T-cell (primary cell): ENCODE results near the gene PACSIN3. TPM values are rescaled to one million over a fixed set of nuclear protein-coding genes. Genes with fewer than 3 reads are reported as not detected.

Experiments used
- ATAC-seq, 4 experiments: fragments of 200-7000 bp in 3 of 4; fragments of 150-1000 bp in 1 of 4; cut with Tn5 transposase; replicated peaks in 1 of 4; 1 replicate in 3 of 4; 2 replicates in 1 of 4; pipeline ENCODE4 v1.10.0; 2021; ENCODE audit warnings: moderate library complexity in 3 of 4, mild to moderate bottlenecking in 2 of 4, moderate number of reproducible peaks in 1 of 4
- CTCF ChIA-PET, 2 donors: fragments of 300-600 bp; sonication (Branson Sonifier 250); formaldehyde crosslinking; loops; one replicate each; lab custom pipeline; 2022; ENCODE audit warnings: antibody characterized with exemption in 2 of 2; lab: Charles Lee
- POLR2A ChIA-PET, 2 donors: fragments of 300-600 bp; sonication (Branson Sonifier 250); formaldehyde crosslinking; loops; one replicate each; lab custom pipeline; 2022; ENCODE audit warnings: antibody characterized with exemption in 2 of 2; lab: Charles Lee
- DNase-seq, 35 experiments: peaks; one replicate each; pipeline versions ENCODE4 v3.0.0 to v3.0.0-alpha.2; 2013 to 2023
- H3K27ac ChIP-seq: one replicate; pipeline ENCODE4 v1.5.1; 2013; ENCODE audit warnings: low read length
- H3K27me3 ChIP-seq, 2 experiments: replicated peaks in 1 of 2; 1 replicate in 1 of 2; 2 replicates in 1 of 2; pipeline versions ENCODE4 v1.6.1 to v1.7.0; 2013; ENCODE audit warnings: low read length in 1 of 2, mixed read lengths in 1 of 2; ENCODE audit not compliant: control insufficient read depth in 2 of 2, insufficient read depth in 2 of 2; ENCODE audit errors: extremely low read depth in 1 of 2
- H3K36me3 ChIP-seq, 2 donors: 1 replicate in 1 of 2; 2 replicates in 1 of 2; pipeline versions ENCODE4 v1.6.1 to v1.7.0; 2013; ENCODE audit warnings: low read length in 1 of 2; ENCODE audit not compliant: control insufficient read depth in 2 of 2, insufficient read depth in 1 of 2; ENCODE audit errors: extremely low read depth in 1 of 2
- H3K4me1 ChIP-seq, 2 experiments: 1 replicate in 1 of 2; 2 replicates in 1 of 2; pipeline versions ENCODE4 v1.6.1 to v1.7.0; 2013; ENCODE audit warnings: low read length in 2 of 2, mixed read lengths in 1 of 2; ENCODE audit not compliant: insufficient read depth in 2 of 2, control insufficient read depth in 1 of 2; ENCODE audit errors: extremely low read depth in 1 of 2
- H3K4me3 ChIP-seq, 2 donors: 1 replicate in 1 of 2; 2 replicates in 1 of 2; pipeline versions ENCODE4 v1.5.1 to v1.7.0; 2013; ENCODE audit warnings: mild to moderate bottlenecking in 2 of 2, low read length in 1 of 2, moderate library complexity in 1 of 2; ENCODE audit not compliant: control insufficient read depth in 1 of 2; ENCODE audit errors: extremely low read depth in 1 of 2
- H3K9me3 ChIP-seq: 2 replicates; pipeline ENCODE4 v1.7.0; 2013
- H3K27ac Mint-ChIP-seq, 2 donors: one replicate each; pipeline ENCODE4 v1.8.0; 2020 to 2021; ENCODE audit warnings: mild to moderate bottlenecking in 2 of 2, mixed read lengths in 2 of 2
- H3K27me3 Mint-ChIP-seq, 2 donors: one replicate each; pipeline ENCODE4 v1.8.0; 2021 to 2022; ENCODE audit warnings: mixed read lengths in 2 of 2
- H3K36me3 Mint-ChIP-seq: one replicate; pipeline ENCODE4 v1.8.0; 2021; ENCODE audit warnings: mixed read lengths
- H3K4me1 Mint-ChIP-seq, 3 donors: one replicate each; pipeline ENCODE4 v1.8.0; 2020 to 2022; ENCODE audit warnings: mixed read lengths in 3 of 3, mild to moderate bottlenecking in 1 of 3
- H3K4me3 Mint-ChIP-seq, 3 donors: one replicate each; pipeline ENCODE4 v1.8.0; 2020 to 2022; ENCODE audit warnings: mild to moderate bottlenecking in 3 of 3, mixed read lengths in 3 of 3, moderate library complexity in 3 of 3
- H3K9me3 Mint-ChIP-seq, 3 donors: one replicate each; pipeline ENCODE4 v1.8.0; 2020 to 2022; ENCODE audit warnings: mixed read lengths in 3 of 3
- WGBS: methylation state at CpG from one replicate; pipeline ENCODE4 v1.1.5; 2013; ENCODE audit warnings: missing lambda C conversion rate; ENCODE audit not compliant: insufficient coverage; 5-methylcytosine and 5-hydroxymethylcytosine counted together
- total RNA-seq, 35 experiments: library from RNA in 6 of 35; stranded (reverse) in 6 of 35; fragments of 120-200 nt in 1 of 35; gene quantifications; one replicate each; pipeline versions ENCODE4 v1.2.1 to v1.2.4 and lab custom pipeline; 2013 to 2026

Gene PACSIN3
- total RNA-seq, 5 donors from 2014 or later (not counting 1 experiment from before 2014, with no cell fraction given) = 0.49 to 1.9 (median 1.4) TPM; not detected in 1

DNA sequence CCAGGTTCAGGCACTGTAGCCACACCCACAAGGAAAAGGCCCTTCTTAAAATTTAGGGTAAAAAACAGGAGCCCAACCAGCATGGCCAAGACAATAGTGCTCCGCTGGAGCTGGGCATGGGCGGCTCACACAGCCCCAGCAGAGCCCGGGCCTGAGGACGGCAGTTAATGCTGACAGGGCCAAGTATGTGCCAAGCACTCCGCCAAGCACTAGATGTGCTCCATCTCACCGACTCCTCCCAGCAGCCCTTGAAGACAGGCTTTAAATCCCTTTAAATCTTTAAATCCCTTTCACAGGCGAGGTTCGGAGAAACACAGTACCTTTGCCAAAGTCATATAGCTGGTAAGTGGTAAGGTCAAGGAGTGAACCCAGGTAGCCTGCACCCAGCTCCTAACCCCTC, 14.4 kb downstream of the PACSIN3 start:
- H3K27ac ChIP-seq = no peak overlapping the region
- no peaks in the 10 kb centered on the region for H3K9me3 Mint-ChIP-seq
- H3K4me3 ChIP-seq = no peak overlapping the region
- no peak overlapping the region for H3K27ac Mint-ChIP-seq
- peaks cover 14 to 39% of the 10 kb centered on the region in 2 experiments for H3K4me1 ChIP-seq
- no peak overlapping the region for H3K4me3 Mint-ChIP-seq
- no peaks in the 10 kb centered on the region for H3K27me3 ChIP-seq
- H3K36me3 Mint-ChIP-seq = peaks cover 17% of the 10 kb centered on the region
- H3K36me3 ChIP-seq = peaks cover 10 to 71% of the 10 kb centered on the region in 2 donors
- ChIA-PET CTCF (interaction anchor here in 1 of 2 donors (0.6 to 1.2 kb wide), 3 partner anchors 9 to 100 kb away, joined by 3 to 5 read pairs (median 4); no protein-coding TSS in a partner anchor), POLR2A (interaction anchor here in 1 of 2 donors (0.5 kb wide), 1 partner anchor 109 kb away, joined by 3 read pairs; no protein-coding TSS in a partner anchor)
- WGBS = 72% methylated on average over 4 of the region's 8 CpGs
- DNase-seq = no peak
- no peak for ATAC-seq
- no peaks in the 10 kb centered on the region for H3K9me3 ChIP-seq
- peaks cover 41 to 45% (median 44%) of the 10 kb centered on the region in 3 donors for H3K4me1 Mint-ChIP-seq
- H3K27me3 Mint-ChIP-seq = no peaks in the 10 kb centered on the region

- no peaks in the 10 kb centered on the region for H3K9me3 Mint-ChIP-seq
- peaks cover 18% of the 10 kb centered on the region for H3K36me3 Mint-ChIP-seq
- Histone ChIP-seq H3K9me3 (no peaks in the 10 kb centered on the region), H3K36me3 (peaks cover 15 to 77% of the 10 kb centered on the region in 2 donors), H3K4me1 (peaks cover 14 to 36% of the 10 kb centered on the region in 2 experiments), H3K4me3 (no peak overlapping the region), H3K27me3 (no peaks in the 10 kb centered on the region), H3K27ac (no peak overlapping the region)
- no peak overlapping the region for H3K27ac Mint-ChIP-seq
- POLR2A ChIA-PET = interaction anchor here in 1 of 2 donors (0.5 kb wide), 1 partner anchor 110 kb away, joined by 3 read pairs; no protein-coding TSS in a partner anchor
- peaks cover 41 to 45% (median 42%) of the 10 kb centered on the region in 3 donors for H3K4me1 Mint-ChIP-seq
- CTCF ChIA-PET = interaction anchor here (1.1 to 1.2 kb wide), 3 partner anchors 8 to 202 kb away, joined by 3 to 4 read pairs (median 3); no protein-coding TSS in a partner anchor
- ATAC-seq (no peak), DNase-seq (no peak)
- 96% methylated on average over 15 of the region's 16 CpGs for WGBS
- no peaks in the 10 kb centered on the region for H3K27me3 Mint-ChIP-seq
- H3K4me3 Mint-ChIP-seq = no peak overlapping the region
These were observed 15.0 kb downstream of the PACSIN3 start for GRCh38 chr11:47171061-47171838.

DNA sequence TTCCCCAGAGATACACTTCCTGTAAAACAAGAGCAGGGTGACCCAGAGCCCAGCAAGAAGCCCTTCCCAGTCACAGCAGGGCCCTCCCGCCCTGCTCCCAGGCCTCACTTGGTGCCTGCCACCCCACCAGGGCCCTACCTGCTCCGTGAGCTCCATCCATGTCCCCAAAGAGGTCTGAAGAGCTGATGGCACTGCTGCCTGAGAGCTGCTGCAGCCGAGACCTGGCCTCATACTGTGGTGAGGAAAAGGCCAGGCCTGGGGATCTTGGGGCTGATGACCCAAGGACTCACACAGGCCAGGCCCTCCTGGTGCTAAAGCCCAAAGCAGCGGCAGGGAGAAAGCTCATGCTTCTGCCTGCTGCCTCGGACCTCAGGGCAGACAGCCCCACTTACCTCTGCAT, 19.9 kb downstream of the PACSIN3 start:
- Histone ChIP-seq H3K9me3 (no peaks in the 10 kb centered on the region), H3K36me3 (peaks cover 23 to 69% of the 10 kb centered on the region in 2 donors), H3K27me3 (no peaks in the 10 kb centered on the region), H3K4me1 (peaks cover 2 to 3% of the 10 kb centered on the region in 2 experiments), H3K27ac (no peak overlapping the region), H3K4me3 (no peak overlapping the region)
- Mint-ChIP-seq H3K4me1 (peaks cover 3 to 8% (median 7%) of the 10 kb centered on the region in 3 donors), H3K36me3 (peaks cover 15% of the 10 kb centered on the region), H3K27ac (no peak overlapping the region), H3K9me3 (no peaks in the 10 kb centered on the region), H3K27me3 (no peaks in the 10 kb centered on the region), H3K4me3 (no peak overlapping the region)
- ATAC-seq (no peak), DNase-seq (no peak)
- ChIA-PET CTCF (no interaction called here), POLR2A (interaction anchor here in 1 of 2 donors (0.6 kb wide), 1 partner anchor 703 kb away, joined by 6 read pairs; no protein-coding TSS in a partner anchor)
- 98% methylated on average over 4 of the region's 5 CpGs for WGBS

DNA sequence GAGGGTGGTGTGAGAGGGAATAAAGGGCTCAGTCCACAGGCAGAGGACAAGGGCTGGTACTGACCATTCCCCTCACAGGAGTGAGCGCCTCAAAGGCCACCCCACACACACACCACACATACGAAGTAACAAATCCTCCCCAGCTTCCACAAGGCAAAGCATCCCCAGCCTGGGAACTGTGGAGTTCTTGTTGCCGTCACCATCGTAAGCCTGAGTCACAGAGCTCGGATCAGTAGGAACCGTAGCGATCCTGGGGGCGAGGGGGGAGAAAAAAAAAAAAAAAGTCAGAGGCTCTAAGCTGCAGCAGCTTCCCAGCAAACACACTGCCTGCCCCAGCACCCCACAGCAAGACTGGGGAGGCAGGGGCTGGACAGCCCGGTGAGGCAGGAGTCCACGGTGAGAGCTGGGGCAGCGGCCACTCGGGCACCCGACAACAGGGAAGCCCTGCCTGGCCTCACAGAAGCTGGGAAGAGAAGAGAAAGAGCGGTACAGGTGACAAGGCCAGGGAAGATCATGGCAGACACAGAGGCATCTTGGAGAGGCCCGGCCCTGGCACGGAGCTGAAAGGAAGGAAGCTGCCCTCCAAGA, 20.9 kb downstream of the PACSIN3 start:
- Mint-ChIP-seq H3K36me3 (peaks cover 15% of the 10 kb centered on the region), H3K4me1 (peaks cover 0 to 2% (median 0%) of the 10 kb centered on the region in 3 donors), H3K27ac (no peak overlapping the region), H3K9me3 (no peaks in the 10 kb centered on the region), H3K27me3 (no peaks in the 10 kb centered on the region), H3K4me3 (no peak overlapping the region)
- ATAC-seq (no peak), DNase-seq (no peak)
- peaks cover 0 to 9% of the 10 kb centered on the region in 2 experiments for H3K4me1 ChIP-seq
- POLR2A ChIA-PET = interaction anchor here in 1 of 2 donors (0.6 kb wide), 1 partner anchor 704 kb away, joined by 6 read pairs; no protein-coding TSS in a partner anchor
- no peaks in the 10 kb centered on the region for H3K9me3 ChIP-seq
- no peak overlapping the region for H3K27ac ChIP-seq
- peaks cover 23 to 61% of the 10 kb centered on the region in 2 donors for H3K36me3 ChIP-seq
- no peak overlapping the region for H3K4me3 ChIP-seq
- no peaks in the 10 kb centered on the region for H3K27me3 ChIP-seq
- CTCF ChIA-PET = interaction anchor here (0.5 to 0.8 kb wide), 5 partner anchors 15 to 1793 kb away, joined by 3 to 8 read pairs (median 3); no protein-coding TSS in a partner anchor
- WGBS = 98% methylated on average over 6 of the region's 16 CpGs

DNA sequence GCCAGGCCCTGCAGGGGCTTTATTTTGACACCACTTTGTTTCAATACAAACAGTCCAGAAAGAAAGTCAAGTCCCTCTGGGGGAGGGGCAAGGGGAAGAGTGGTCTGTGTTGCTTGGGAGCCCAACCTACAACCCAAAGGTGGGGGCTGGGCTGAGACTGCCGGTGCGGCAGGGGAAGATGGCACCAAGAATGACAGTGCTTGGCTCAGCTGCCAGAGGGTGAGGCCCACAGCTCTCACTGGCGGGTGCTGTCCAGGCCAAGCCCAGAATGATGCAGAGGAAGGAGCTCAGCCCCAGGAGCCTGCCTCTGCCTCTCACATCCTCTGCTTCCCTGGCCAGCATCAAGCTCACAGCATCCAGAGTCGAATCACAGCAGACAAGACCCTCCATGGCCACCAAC, 21.9 kb downstream of the PACSIN3 start:
- DNase-seq (no peak), ATAC-seq (no peak)
- Histone ChIP-seq H3K9me3 (no peaks in the 10 kb centered on the region), H3K27me3 (no peaks in the 10 kb centered on the region), H3K4me3 (no peak overlapping the region), H3K36me3 (peaks cover 23 to 53% of the 10 kb centered on the region in 2 donors), H3K4me1 (peaks cover 0 to 9% of the 10 kb centered on the region in 2 experiments), H3K27ac (no peak overlapping the region)
- H3K9me3 Mint-ChIP-seq = no peaks in the 10 kb centered on the region
- ChIA-PET CTCF (interaction anchor here in 1 of 2 donors (0.6 kb wide), 1 partner anchor 830 kb away, joined by 5 read pairs; no protein-coding TSS in a partner anchor), POLR2A (no interaction called here)
- WGBS = 90% methylated on average over 3 of the region's 4 CpGs
- H3K4me1 Mint-ChIP-seq = peaks cover 0 to 2% (median 0%) of the 10 kb centered on the region in 3 donors
- peaks cover 15% of the 10 kb centered on the region for H3K36me3 Mint-ChIP-seq
- H3K27ac Mint-ChIP-seq = no peak overlapping the region
- no peak overlapping the region for H3K4me3 Mint-ChIP-seq
- H3K27me3 Mint-ChIP-seq = no peaks in the 10 kb centered on the region

DNA sequence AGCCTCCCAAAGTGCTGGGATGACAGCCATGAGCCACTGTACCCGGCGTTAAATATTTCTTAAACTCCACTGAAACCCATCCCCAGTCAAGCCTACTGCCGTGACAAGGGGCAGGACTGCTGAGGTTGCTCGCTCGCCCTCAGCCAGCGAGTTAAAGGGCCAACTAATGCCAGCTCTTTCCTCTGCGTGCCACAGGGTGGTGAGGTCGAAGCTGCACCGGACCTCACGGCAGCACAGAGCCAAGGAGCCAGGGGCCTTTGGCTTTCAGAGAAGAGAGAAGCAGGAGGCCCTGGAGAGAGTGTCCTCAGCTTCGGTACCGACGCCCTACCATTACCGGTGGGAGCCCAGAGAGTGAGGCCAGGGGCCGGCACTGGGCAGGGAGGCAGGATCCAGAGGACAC, 22.3 kb downstream of the PACSIN3 start:
- CTCF ChIA-PET = no interaction called here
- H3K4me1 Mint-ChIP-seq = peaks cover 0 to 2% (median 0%) of the 10 kb centered on the region in 3 donors

More for the DNA sequence above, 22.3 kb downstream of the PACSIN3 start:
- no peaks in the 10 kb centered on the region for H3K27me3 Mint-ChIP-seq
- H3K4me1 ChIP-seq = peaks cover 0 to 9% of the 10 kb centered on the region in 2 experiments
- no peak overlapping the region for H3K27ac Mint-ChIP-seq
- no peak overlapping the region for H3K4me3 ChIP-seq
- H3K9me3 ChIP-seq = no peaks in the 10 kb centered on the region
- H3K9me3 Mint-ChIP-seq = no peaks in the 10 kb centered on the region
- POLR2A ChIA-PET = no interaction called here
- no peak for DNase-seq
- ATAC-seq = no peak
- H3K27ac ChIP-seq = no peak overlapping the region
- H3K4me3 Mint-ChIP-seq = no peak overlapping the region
- H3K27me3 ChIP-seq = no peaks in the 10 kb centered on the region
- 98% methylated on average over 15 of the region's 15 CpGs for WGBS
- peaks cover 23 to 53% of the 10 kb centered on the region in 2 donors for H3K36me3 ChIP-seq
- H3K36me3 Mint-ChIP-seq = peaks cover 15% of the 10 kb centered on the region
